ENCODE measurements around the gene DMRTA2.
A peak's percentile ranks its signal among the peaks of the same experiment; 100 is the strongest.

DMRTA2 gene

DNA sequence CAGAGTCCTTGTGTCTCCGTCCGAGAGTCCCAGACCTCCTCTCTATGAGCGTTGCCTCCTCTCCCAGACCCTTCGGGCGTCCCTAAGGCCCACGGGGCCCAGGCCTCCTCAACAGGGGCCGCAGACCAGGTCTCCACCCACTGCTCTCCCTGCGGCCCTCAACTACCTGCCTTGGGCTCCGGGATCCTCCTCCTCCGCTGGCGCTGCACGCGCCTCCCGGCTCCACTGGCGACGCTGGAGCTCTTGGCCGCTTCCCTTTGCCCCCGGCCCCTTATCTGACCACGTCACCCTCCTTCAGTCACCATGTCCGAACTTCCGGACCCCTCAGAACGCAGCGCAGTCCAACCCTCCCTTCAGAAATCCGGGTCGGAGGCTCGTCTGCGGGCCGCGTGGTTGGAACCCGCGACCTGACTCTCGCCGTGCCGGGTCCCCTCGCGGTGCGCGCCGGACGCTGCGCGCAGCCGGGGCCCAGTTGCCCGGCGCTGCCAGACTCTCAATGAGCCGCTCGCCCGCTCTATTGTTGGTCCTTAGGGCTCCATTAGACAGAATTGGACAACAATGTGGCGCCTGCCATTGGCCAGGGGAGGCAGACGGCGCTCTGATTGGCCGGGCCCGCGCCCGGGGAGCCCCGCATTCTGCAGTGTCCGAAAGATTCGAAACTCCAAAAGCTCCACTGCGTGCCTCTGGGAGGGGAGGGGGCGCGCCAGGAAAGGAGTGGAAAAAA lies at the start of gene DMRTA2:
TSS of gene DMRTA2 (minus strand) at position 498 of the 724 bp plus-strand sequence. CDS start 1,907 bp downstream, outside the sequence.
- DNase-seq, result peak; percentile 36

DNA sequence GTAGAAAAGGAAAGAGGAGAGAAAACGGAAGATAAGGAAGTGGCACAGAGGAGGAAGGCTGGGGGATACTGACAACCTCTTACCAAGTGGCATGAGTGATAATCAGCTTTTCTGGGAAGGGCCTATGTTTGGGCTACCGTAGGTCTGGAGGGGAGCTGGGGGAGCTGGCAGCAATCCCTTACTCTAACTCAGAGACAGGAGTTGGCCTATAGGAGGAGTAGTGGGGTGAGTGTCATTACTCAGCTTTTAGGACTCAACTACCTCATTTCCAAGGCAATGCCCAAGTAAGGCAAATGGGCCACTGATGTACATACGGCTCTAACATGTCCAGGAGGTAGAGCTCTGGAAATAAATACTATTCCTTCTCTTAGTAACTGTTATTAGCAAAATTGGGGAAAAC lies 48.7 kb upstream of the DMRTA2 start:
- DNase-seq, result peak; percentile 11

DNA sequence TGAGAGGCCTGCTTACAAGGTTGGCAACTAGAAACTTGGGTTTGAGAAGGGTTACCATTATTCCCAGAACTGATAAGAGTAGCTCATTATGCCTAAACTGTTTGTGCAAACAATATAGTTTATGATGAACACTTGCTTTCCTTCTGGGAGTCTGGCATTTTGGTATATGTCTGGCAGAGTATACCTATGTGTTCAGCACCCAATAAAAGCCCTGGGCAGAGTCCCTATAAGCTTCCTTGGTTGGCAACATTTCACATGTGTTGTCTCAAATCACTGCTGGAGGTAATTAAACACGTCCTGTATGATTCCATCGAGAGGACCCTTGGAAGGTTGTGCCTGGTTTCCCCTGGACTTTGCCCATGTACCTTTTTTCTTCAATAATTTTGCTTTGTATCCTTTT lies 39.7 kb upstream of the DMRTA2 start:
- no peak for DNase-seq

DNA sequence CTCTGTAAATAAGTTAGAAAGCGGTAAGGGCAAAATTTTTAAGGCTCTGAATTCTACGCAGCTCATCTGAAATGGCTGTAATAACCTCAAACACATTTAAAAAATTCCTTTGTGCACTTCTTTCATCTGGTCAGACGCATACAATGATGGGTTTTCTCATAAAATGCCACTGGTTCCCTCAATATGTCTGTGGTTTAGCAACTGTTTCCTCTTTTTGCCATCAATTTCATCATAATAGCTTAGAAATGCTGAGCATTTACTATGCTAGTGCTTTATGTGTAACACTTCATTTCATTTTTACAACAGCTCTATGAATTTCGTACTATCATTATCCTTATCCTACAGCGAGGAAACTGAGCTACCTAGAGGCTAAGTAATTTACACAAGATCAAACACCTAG lies 35.3 kb upstream of the DMRTA2 start:
- peak; percentile 64 for DNase-seq

DNA sequence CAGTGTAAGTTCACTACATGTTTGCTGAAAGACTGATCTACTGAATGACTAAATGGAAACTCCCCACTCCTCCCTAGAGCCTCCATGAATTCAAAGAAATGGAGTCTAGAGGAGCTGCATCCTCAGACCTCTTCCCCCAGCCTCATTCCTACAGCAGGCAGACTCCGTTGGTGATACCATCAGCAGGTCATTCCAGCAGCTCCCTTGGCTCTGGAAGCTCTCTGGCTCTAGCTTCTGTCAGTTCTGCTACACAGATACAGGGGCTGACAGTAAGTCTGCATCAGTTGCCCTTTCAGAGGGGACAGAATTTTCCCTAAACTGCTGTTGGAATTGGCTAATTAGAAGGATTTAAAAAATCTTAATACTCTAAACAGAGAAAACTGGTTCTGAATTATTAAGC lies 31.7 kb upstream of the DMRTA2 start:
- no peak for DNase-seq

DNA sequence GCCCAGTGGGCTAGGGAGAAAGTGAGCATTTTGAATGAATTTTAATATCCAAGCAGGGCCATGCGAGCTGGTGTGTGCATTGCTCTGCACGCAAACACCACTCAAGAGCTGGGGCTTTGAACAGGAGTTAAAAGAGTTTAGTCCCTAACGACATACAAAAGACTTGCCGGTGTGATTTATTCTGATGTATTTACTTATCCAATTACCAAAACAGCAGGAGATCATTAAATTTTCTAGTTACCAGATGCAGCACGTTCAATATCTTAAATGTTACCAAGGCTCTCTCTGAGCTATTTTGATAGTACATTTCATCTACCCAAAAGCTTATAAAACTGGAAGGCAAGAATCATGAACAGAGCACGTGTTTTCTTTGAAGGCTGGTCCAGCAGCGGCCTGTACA lies 30.0 kb upstream of the DMRTA2 start:
- no peak for DNase-seq

DNA sequence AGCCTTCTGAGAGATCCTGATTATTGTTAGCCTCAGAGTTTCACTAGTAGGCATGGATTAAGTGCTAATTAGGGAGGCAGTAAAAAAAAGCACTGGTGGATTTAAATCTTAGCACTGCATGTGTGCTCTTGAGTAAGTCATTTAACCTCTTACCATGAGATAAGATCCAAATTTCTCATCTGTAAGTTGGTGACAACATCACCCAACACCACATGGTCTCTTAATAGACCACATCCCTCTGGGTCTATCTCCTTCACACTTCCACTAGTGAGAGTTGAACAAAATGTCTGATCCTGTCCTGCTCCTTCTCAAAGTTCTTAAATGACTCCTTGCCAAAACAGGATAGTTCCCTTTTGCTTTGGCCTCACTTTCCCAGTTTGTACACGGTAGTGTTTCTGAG lies 29.5 kb upstream of the DMRTA2 start:
- peak; percentile 68 for DNase-seq

DNA sequence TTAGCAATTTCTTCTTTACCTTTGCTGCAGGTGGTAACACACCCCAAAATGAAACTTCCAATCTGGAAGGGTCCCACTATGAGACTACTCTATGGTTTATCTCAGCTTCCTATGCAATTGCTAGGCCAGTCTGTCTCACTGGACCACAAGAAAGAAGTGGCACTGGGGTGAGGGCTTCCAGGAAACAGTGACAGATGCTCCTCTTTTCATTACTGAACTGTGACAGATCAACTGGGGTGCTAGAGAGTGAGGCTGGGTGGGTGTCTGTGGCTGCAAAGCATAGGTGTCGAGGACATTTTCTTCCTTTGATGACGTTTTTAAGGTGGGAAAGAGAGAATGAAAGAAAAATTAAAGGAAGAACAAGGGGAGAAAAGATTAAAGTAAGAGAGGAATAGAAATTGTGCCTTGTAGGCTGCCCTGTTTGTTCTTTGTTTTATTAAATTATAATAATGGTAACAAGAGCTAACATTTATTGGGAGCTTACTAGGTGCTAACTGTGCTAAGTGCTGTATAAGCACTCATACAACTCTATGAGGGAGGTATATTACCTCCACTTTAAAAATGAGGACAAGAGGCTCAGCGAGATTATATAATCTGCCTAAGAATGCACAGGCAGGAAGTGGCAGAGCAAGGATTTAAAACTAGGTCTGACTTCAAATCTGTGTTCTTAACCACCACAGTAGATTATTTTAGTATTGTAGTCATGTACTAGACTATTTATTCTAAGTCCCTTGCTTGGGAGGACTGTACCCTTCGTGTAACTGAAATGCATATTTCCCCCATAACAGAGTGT lies 27.8 kb upstream of the DMRTA2 start:
- no peak for DNase-seq

DNA sequence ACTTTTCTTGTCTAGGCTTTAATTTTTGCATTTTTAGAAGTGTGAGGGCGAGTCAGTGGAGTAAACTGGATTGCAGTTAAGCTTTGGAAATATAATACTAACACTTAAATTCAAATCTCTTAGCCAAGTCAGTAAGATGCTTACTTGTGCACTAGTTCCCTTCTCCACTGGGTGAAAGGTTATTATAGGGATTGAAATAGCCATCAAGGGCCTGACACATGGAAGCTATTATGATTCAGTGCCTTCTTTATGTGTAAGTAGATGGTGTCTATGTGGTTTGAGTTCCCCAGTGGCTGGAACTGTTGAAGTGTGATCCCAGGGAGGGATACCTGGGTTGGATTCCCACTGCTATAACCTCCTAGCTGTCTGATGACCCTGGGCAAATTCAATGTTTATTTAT lies 24.7 kb upstream of the DMRTA2 start:
- DNase-seq, result no peak

DNA sequence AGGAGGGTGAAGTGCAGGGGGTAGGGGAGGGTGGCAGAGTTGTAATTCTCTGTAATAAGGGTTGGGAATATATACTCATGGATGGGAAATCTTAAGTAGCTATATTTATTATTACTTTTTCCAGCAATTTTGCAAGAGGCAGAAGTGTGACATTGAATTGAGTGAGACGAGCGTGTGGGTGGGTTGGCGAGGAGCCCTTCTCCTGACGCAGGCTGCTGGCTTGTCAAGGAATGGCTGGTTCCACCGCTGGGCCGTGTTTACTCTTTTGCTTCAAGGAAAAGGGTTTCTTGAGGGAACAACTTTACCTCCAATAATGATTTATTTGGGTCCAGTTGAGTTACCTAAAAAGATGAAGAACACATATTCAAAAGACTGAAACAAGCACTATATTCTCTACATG lies 17.9 kb upstream of the DMRTA2 start:
- no peak for DNase-seq

DNA sequence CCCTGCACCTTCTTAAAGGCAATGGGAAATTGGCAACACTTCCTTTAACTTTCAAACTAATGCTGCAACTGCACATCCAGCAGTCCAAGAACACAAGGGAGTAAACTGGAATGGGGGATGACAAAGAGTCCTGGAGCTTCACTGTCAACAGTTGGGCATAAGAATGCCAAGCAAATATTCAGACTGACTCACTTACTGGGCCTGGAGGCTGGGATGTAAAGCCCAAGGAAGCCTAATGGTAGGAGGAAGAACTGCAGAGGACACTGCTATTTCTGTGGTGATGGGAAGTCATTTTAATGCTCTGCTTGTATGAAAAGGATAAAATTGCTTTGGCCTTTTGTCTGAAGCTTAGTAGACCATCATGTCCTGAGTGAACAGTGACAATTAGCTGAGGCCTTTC lies 15.7 kb upstream of the DMRTA2 start:
- DNase-seq, result no peak

DNA sequence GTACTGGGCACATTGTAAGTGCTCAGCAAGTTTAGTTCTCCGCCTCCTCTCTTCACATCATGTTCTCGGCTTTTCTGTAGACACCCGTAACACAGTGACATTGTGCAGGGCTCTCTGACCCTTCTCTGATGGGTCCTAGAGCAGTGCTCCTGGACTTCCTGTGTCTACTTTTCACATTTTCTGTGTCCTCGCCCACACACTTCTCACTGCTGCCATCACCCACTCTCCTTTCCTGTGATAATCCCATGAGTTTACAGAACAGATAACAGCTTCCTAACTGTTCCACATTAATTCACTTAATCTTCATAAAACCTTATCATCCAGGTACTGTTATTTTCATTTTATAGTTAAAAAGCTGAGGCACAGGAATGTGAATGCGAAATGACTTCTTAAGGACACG lies 13.2 kb upstream of the DMRTA2 start:
- no peak for DNase-seq

DNA sequence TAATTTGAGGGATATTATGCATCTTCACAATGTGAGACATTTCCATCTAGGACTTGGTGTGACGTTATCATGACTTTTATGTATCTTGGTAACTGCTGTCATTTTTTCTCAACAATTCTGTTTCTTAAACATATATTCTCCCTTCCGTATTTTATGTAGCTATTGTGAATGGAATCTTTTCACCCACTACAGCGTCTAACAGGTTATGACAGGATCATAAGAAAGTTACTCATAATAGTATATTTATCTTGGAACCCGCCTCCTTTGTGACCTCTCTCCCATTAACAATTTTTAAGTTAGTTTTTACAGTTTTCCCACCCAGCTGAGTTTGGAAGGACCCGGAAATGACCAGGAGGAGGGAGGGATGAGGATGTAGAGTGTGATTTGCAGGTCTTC lies 6.8 kb upstream of the DMRTA2 start:
- no peak for DNase-seq

DNA sequence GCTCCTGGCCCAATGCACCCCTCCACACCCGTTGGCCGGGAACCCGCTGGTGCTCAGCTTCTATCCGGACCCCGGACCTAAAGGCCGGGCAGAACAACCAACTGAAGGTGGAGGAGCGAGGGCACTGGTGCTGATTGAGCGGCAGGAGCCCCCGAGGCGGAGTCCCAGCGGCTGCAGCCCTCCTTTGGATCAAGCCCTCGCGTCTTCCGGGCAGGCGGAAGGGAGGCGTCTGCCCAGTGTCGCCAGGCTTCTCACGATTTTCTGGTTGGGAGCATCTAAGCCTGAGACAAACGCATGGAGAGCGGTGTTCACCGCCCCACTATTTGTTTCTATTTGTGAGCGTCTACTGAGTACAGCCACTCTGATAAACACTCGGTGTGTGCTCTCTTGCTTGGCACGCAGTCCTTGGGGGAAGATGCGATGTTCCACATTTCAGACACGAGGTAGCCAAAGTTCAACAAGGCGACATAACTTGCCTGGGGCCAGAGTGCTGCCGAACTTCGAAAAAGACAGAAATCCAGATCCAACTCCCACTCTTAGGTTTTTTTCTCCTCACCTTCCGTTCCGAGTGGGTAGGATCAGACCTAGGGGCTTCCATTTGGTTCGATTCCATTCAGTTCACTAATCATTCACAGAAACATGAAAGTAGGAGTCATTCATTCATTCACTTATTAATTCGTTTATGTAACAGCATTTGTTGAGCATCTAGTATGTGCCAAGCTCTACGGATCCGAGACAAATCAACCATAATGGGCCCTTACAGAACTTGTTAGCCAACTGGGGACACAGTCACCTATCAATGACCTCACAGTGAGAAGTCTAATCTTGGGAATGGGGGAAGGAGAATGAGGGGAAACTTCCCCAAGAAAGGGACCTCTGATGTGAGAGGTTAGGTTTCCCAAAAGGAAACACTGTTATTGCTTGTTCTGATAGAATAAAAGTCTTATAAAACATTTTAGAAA lies 4.9 kb upstream of the DMRTA2 start:
- DNase-seq, result no peak

DNA sequence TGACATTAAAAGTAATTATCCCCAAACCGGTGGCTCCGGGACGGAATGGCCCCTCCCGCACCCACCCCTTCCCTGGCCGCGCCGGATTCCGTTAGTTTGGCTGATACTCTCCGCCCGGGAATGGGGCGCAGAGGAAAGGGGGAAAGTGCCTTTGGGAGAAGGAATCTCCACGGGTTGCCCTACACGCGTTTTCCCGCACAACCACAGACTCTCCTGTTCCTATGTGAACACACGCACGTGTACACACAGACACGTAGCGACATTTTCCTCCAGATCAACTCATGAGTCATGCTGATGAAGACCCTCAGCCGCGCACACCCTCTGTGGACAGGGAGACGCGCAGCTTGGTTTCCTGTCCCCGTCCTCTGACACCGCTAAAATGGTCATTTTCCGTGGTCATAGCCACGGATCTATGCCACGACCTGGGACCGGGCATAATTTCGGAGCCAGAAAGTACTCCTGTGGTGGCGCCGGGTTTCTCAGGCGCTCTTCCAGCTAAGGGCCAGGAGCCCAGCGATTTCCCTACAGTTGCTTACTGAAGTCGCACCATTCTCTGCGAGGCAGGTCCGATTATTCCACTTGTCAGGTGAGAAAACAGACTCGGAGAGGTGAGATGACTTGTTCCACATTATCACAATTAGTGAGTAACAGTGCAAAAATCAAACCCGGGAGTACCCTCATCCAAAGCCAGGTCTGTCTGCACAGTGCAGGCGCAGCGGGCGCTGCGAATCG lies 4.0 kb upstream of the DMRTA2 start:
- peak; percentile 21 for DNase-seq

DNA sequence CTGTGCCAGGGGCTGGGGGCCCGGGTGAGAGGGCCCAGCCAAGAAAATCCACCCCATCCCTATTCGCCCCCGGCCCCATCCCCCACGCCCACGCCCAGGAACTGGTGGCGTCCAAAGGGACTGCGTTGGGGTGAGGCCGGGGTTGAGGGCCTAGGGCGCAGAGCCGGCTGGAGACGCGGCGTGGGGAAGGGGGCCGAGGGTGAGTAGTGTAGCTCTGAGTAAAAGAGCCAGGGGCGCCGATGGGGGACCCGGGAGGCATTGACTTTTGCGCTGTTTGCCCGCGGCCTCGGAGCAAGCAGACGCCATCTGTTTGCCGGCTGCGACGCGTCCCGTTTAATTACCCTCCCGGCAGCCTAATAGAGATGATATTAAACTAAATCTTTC lies 3.5 kb upstream of the DMRTA2 start:
- no peak for DNase-seq

DNA sequence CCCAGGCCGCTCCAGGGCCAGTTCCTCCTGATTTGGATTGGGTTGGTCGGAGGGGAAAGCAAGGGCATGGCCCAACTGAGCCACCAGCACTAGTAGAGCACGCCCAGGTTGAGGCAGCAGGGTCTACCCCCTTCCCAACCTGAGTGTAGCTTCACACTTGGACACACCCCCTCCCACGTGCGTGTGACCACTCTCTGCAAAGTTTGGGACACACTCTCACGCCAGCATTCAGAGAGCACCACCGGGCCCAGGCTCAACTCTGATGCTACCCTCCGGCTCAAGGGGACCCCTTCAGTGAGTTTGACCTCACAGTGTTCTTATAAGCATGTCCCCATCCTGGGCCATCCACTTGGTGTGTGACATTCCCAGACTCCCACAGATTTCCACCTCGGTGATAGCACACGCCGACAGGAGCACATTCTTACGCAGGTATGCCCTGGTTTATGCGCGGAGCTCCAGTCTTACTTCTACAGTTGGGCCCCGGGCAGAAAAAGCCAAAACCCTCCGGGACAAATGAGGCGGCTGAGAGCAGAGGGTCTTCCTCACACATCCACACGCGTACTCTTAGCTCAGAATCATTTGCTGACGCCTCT lies 3.0 kb upstream of the DMRTA2 start:
- no peak for DNase-seq

DNA sequence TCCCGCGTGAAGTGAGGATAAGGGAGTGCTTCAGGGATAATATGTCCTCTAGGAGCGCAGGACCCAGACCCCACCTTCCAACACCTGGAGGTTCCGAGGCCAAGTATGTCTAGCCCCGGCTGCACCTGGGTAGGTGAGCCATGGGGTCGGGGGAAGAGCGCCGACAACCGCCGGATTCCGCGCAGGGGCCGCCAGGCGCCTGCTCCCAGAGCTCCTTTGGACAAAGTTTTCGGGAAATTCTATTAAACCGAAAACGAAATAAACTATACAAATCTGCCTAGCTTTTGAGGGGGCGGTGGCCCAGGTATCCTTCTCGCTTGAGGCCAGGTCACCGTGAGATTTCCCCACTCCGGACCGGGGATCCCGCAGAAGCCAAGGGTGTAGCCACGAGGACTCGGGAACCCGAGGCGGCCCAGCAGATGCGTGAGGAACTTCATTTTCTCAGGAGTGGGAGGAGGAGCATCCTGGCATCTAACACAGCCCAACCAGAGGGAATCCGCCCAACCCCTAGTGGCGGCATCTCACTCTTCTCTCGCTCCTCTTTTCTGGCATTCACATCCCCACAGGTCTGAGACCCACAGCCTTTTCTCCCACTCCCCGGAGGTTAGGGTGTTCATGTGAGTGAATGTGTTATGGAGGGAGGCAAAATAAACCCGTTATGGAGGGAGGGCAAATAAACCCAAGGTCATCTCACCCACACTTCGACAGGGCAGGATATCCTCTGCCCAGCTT lies 2.3 kb upstream of the DMRTA2 start:
- DNase-seq, result peak; percentile 21

DNA sequence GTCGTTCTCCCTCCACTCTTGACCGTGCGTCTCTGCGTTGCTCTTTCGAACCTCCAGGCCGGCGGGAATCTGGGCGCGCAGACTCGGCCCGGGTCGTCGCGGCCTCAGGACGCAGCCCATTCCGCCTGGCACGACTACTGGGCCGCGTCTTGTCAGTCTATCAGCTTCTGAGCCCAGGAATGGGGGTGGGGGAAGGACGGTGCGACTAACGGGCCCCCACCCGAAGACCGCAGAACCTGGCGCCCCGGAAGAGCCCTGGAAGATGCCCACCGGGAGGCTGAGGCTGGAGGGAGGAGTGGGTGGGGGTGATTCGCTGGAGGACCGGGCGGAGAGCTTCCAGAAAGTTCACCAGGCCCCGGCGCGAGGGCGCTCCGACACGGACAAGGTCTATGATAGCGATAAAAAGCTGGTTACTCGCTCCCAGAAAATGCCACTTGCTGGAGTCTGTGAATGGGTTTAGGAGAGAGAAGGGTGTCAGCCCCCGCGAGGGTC lies 1.7 kb upstream of the DMRTA2 start:
- DNase-seq, result no peak

DNA sequence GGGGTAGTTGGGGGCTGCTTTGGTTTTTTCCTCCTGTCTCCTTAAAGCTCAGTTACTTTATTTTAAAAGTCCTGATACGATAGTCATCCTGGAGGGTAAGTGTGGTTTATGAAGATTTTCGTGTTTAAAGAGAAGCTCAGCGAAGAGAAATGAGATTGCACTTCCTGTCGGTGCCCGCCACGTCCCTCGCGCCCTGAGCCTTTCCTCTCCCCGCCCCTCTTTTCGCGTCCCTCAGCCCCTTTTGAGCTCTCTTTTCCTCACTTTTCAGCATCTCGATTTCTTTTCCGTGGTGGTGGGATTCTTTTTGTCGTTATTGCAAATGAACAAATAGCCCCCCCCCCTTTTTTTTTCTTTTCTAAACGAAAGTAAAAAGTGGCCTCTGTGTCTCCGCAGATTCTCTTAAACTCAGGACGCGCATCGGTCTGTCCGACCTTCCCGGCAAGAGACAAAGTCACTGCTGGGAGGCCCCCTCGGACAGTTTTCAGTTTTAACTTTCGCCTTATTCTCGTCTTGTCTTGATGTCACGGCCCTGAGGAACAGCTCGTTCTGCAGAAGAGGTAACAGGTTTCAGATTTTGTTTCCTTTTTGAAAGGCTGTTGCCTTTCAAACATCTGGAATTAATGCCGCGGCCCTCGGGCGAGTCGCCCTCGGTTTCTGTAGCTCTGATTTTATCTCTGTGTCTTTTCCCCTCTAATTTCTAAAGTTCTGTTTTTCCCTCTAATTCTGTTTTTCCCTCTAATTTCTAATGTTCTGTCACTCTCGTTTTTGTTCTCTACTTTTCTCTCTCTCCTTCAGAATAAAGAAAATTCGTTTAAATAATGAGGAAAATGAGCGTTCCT lies 1.0 kb upstream of the DMRTA2 start:
- peak; percentile 37 for DNase-seq

DNA sequence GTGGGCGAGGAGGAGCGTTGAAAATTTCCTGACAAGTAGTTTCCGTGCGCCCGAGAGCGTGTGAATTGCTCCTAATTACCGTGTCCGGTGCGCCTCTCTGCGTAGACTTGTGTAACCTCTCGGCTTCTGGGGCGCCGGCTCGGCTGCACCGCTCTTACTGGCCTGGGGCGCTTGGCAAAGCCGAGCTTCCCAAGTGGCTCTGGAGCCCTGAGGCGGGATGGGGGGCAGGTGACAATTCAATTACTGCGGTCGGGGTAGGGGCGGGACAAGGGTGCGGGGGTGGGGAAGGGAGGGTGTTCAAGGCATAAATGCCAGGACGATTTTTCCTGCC lies 392 bp upstream of the DMRTA2 start:
- peak; percentile 58 for DNase-seq

Measured in hematopoietic multipotent progenitor cell treated with erythropoietin and hydrocortisone succinate and interleukin-3 and kit ligand, for 6 days (in vitro differentiated cells).